ENCODE measurements around the gene STX12. TPM values are rescaled to one million over a fixed set of nuclear protein-coding genes. Genes with fewer than 3 reads are reported as not detected.

STX12 gene
- total RNA-seq, 1 donor from 2014 or later = 47.7 TPM

- DNase-seq = no peak
- Mint-ChIP-seq H3K4me3 (ENCODE audit: unreplicated experiment) (no peak overlapping the region), H3K9me3 (ENCODE audit: unreplicated experiment) (no peaks in the 10 kb centered on the region)
Observed at GRCh38 chr1:27862671-27863537, 89.9 kb downstream of the STX12 start.

GRCh38 chr1:27863538-27863915 lies 90.5 kb downstream of the STX12 start:
- no peak for DNase-seq
- no peaks in the 10 kb centered on the region for H3K9me3 Mint-ChIP-seq (ENCODE audit: unreplicated experiment)
- H3K4me1 Mint-ChIP-seq (ENCODE audit: low read depth, unreplicated experiment) = peaks cover 4% of the 10 kb centered on the region
- H3K4me3 Mint-ChIP-seq (ENCODE audit: unreplicated experiment) = no peak overlapping the region
- H3K36me3 Mint-ChIP-seq (ENCODE audit: unreplicated experiment) = no peaks in the 10 kb centered on the region
- peaks cover 7% of the 10 kb centered on the region for H3K27me3 Mint-ChIP-seq (ENCODE audit: unreplicated experiment)
- no peak overlapping the region for H3K27ac Mint-ChIP-seq (ENCODE audit: unreplicated experiment)
- no peak for TF ChIP-seq CTCF (IDR thresholded peaks at IDR 0.05; ENCODE audit: partially characterized antibody, unreplicated experiment)

More at GRCh38 chr1:27862671-27863537, 89.9 kb downstream of the STX12 start:
- Mint-ChIP-seq H3K36me3 (ENCODE audit: unreplicated experiment) (no peaks in the 10 kb centered on the region), H3K27ac (ENCODE audit: unreplicated experiment) (no peak overlapping the region), H3K27me3 (ENCODE audit: unreplicated experiment) (peaks cover 5% of the 10 kb centered on the region), H3K4me1 (ENCODE audit: low read depth, unreplicated experiment) (peaks cover 4% of the 10 kb centered on the region)
- TF ChIP-seq CTCF (IDR thresholded peaks at IDR 0.05; ENCODE audit: partially characterized antibody, unreplicated experiment) = no peak

- Mint-ChIP-seq H3K27me3 (ENCODE audit: unreplicated experiment) (peaks cover 7% of the 10 kb centered on the region), H3K4me3 (ENCODE audit: unreplicated experiment) (no peak overlapping the region), H3K27ac (ENCODE audit: unreplicated experiment) (no peak overlapping the region), H3K9me3 (ENCODE audit: unreplicated experiment) (no peaks in the 10 kb centered on the region), H3K4me1 (ENCODE audit: low read depth, unreplicated experiment) (peaks cover 1% of the 10 kb centered on the region), H3K36me3 (ENCODE audit: unreplicated experiment) (no peaks in the 10 kb centered on the region)
- DNase-seq = no peak
- TF ChIP-seq CTCF (IDR thresholded peaks at IDR 0.05; ENCODE audit: partially characterized antibody, unreplicated experiment) = no peak
Observed at GRCh38 chr1:27864264-27864895, 91.4 kb downstream of the STX12 start.

GRCh38 chr1:27865821-27866220 lies 92.8 kb downstream of the STX12 start:
- no peak for TF ChIP-seq CTCF (IDR thresholded peaks at IDR 0.05; ENCODE audit: partially characterized antibody, unreplicated experiment)
- Mint-ChIP-seq H3K36me3 (ENCODE audit: unreplicated experiment) (no peaks in the 10 kb centered on the region), H3K9me3 (ENCODE audit: unreplicated experiment) (no peaks in the 10 kb centered on the region), H3K4me3 (ENCODE audit: unreplicated experiment) (no peak overlapping the region), H3K4me1 (ENCODE audit: low read depth, unreplicated experiment) (no peaks in the 10 kb centered on the region), H3K27ac (ENCODE audit: unreplicated experiment) (no peak overlapping the region), H3K27me3 (ENCODE audit: unreplicated experiment) (peaks cover 5% of the 10 kb centered on the region)
- DNase-seq = no peak

GRCh38 chr1:27868556-27868931 lies 95.5 kb downstream of the STX12 start:
- peaks cover 1% of the 10 kb centered on the region for H3K9me3 Mint-ChIP-seq (ENCODE audit: unreplicated experiment)
- TF ChIP-seq CTCF (IDR thresholded peaks at IDR 0.05; ENCODE audit: partially characterized antibody, unreplicated experiment) = no peak
- H3K4me1 Mint-ChIP-seq (ENCODE audit: low read depth, unreplicated experiment) = no peaks in the 10 kb centered on the region
- peaks cover 9% of the 10 kb centered on the region for H3K27me3 Mint-ChIP-seq (ENCODE audit: unreplicated experiment)
- H3K27ac Mint-ChIP-seq (ENCODE audit: unreplicated experiment) = no peak overlapping the region
- DNase-seq = no peak
- no peak overlapping the region for H3K4me3 Mint-ChIP-seq (ENCODE audit: unreplicated experiment)
- no peaks in the 10 kb centered on the region for H3K36me3 Mint-ChIP-seq (ENCODE audit: unreplicated experiment)
